GM12878 (cell line): ENCODE measurements around the gene AKAP11. TPM values are rescaled to one million over a fixed set of nuclear protein-coding genes. Genes with fewer than 3 reads are reported as not detected.

Experiments
- ATAC-seq: fragments of 200-7000 bp; cut with Tn5 transposase; 3 replicates; pipeline ENCODE4 v1.9.1; 2020; ENCODE audit warnings: mild to moderate bottlenecking, moderate library complexity
- BruUV-seq: library from RNA; stranded (reverse); fragments of 400-500 nt; replicated peaks from 2 replicates; lab custom pipeline; 2021; lab: Mats Ljungman, UMichigan
- CTCF ChIA-PET: fragments of 300-600 bp; sonication (Branson Sonifier 250); formaldehyde crosslinking; extraction: SDS; loops from one replicate; lab custom pipeline; 2021; ENCODE audit warnings: inconsistent platforms; lab: Yijun Ruan, JAX
- POLR2A ChIA-PET: fragments of 350-600 bp; formaldehyde crosslinking; extraction: SDS; loops from one replicate; lab custom pipeline; 2021; ENCODE audit warnings: inconsistent platforms; lab: Charles Lee
- RAD21 ChIA-PET: fragments of 300-600 bp; sonication (Branson Sonifier 250); formaldehyde crosslinking; loops from one replicate; lab custom pipeline; 2023; ENCODE audit warnings: antibody characterized with exemption; ENCODE audit not compliant: unreplicated experiment; lab: Charles Lee
- SMC1A ChIA-PET: fragments of 300-600 bp; sonication (Branson Sonifier 250); formaldehyde crosslinking; loops from one replicate; lab custom pipeline; 2023; ENCODE audit not compliant: unreplicated experiment, uncharacterized antibody; lab: Charles Lee
- DNase-seq: peaks from one replicate; pipeline ENCODE4 v3.0.0-alpha.2; 2011; ENCODE audit warnings: low read depth, low spot score
- FAIRE-seq: peaks from 3 replicates; lab custom pipeline; 2011; peaks lifted over from hg19 to GRCh38; lab: Jason Lieb, UNC
- H2AFZ ChIP-seq: 2 replicates; pipeline ENCODE4 v1.6.0; 2011; ENCODE audit warnings: low read depth, low read length, control low read depth; ENCODE audit not compliant: control insufficient read depth
- H3K27ac ChIP-seq: 2 replicates; pipeline ENCODE4 v1.5.1; 2011; ENCODE audit warnings: control low read depth; ENCODE audit not compliant: control insufficient read depth, insufficient read depth
- H3K27me3 ChIP-seq, 2 experiments: replicated peaks in 1 of 2; 2 replicates each; pipeline versions ENCODE4 v1.6.0 to v1.6.1; 2011; ENCODE audit warnings: low read length in 1 of 2; ENCODE audit not compliant: control insufficient read depth in 2 of 2, insufficient read depth in 2 of 2
- H3K36me3 ChIP-seq, 2 experiments: 2 replicates each; pipeline ENCODE4 v1.5.1; 2011; ENCODE audit warnings: low read length in 1 of 2; ENCODE audit not compliant: control insufficient read depth in 2 of 2, insufficient read depth in 2 of 2
- H3K4me1 ChIP-seq: 2 replicates; pipeline ENCODE4 v1.6.1; 2011; ENCODE audit warnings: mild to moderate bottlenecking, low read length, moderate library complexity, mixed read lengths; ENCODE audit not compliant: control insufficient read depth, insufficient read depth
- H3K4me2 ChIP-seq: 2 replicates; pipeline ENCODE4 v1.6.0; 2011; ENCODE audit warnings: control low read depth; ENCODE audit not compliant: control insufficient read depth, insufficient read depth
- H3K4me3 ChIP-seq: fragments of 200-600 bp; sonication (generic); 2 replicates; pipeline ENCODE4 v1.5.1; 2016
- H3K79me2 ChIP-seq: 2 replicates; pipeline ENCODE4 v1.6.0; 2011; ENCODE audit warnings: low read length; ENCODE audit not compliant: control insufficient read depth, insufficient read depth
- H3K9ac ChIP-seq: 2 replicates; pipeline ENCODE4 v1.8.0; 2011; ENCODE audit warnings: low read length, control low read depth, mixed read lengths; ENCODE audit not compliant: control insufficient read depth, insufficient read depth
- H3K9me3 ChIP-seq: replicated peaks from 3 replicates; pipeline ENCODE4 v1.5.1; 2011; ENCODE audit warnings: mild to moderate bottlenecking, low read length; ENCODE audit not compliant: control insufficient read depth, insufficient read depth
- H4K20me1 ChIP-seq: 2 replicates; pipeline ENCODE4 v1.6.0; 2011; ENCODE audit not compliant: control insufficient read depth, insufficient read depth
- ATF2 ChIP-seq: IDR thresholded peaks from 2 replicates; pipeline ENCODE4 v1.6.1; 2012; ENCODE audit warnings: low read length, inconsistent platforms
- CREB1 ChIP-seq: IDR thresholded peaks from 2 replicates; pipeline ENCODE4 v1.6.1; 2012; ENCODE audit warnings: low read depth, mild to moderate bottlenecking, inconsistent platforms
- CREM ChIP-seq: IDR thresholded peaks from 2 replicates; pipeline ENCODE4 v1.6.1; 2014; ENCODE audit warnings: antibody characterized with exemption, low read depth
- NFYA ChIP-seq: IDR thresholded peaks from 2 replicates; pipeline ENCODE4 v1.6.1; 2011; ENCODE audit warnings: low read depth, mild to moderate bottlenecking, low read length, improper control_type of control experiment, borderline replicate concordance
- PKNOX1 ChIP-seq: fragments of 450-650 bp; IDR thresholded peaks from 2 replicates; pipeline ENCODE4 v1.6.1; 2016; ENCODE audit warnings: mild to moderate bottlenecking
- PML ChIP-seq: IDR thresholded peaks from 2 replicates; pipeline ENCODE4 v1.6.1; 2012; ENCODE audit warnings: low read length, inconsistent platforms
- RAD21 ChIP-seq: IDR thresholded peaks from 2 replicates; pipeline ENCODE4 v1.6.1; 2011; ENCODE audit warnings: mild to moderate bottlenecking, low read depth, low read length, moderate library complexity; ENCODE audit not compliant: insufficient read depth
- RUNX3 ChIP-seq: IDR thresholded peaks from 2 replicates; pipeline ENCODE4 v1.6.1; 2012; ENCODE audit warnings: low read length, inconsistent platforms
- SMAD1 ChIP-seq: fragments of 450-650 bp; IDR thresholded peaks from 2 replicates; pipeline ENCODE4 v1.6.1; 2018; ENCODE audit warnings: mild to moderate bottlenecking, low read depth; ENCODE audit not compliant: partially characterized antibody
- SMAD5 ChIP-seq: IDR thresholded peaks from 2 replicates; pipeline ENCODE4 v1.6.1; 2016; ENCODE audit warnings: antibody characterized with exemption, low read depth
- STAT1 ChIP-seq: fragments of 450-650 bp; conservative IDR thresholded peaks from 2 replicates; pipeline ENCODE4 v1.6.1; 2014; ENCODE audit warnings: antibody characterized with exemption, mild to moderate bottlenecking
- TCF7 ChIP-seq: IDR thresholded peaks from 2 replicates; pipeline ENCODE4 v1.6.1; 2014; ENCODE audit warnings: antibody characterized with exemption, borderline replicate concordance
- YY1 ChIP-seq: IDR thresholded peaks from 2 replicates; pipeline ENCODE4 v1.6.1; 2011; ENCODE audit warnings: low read depth, mild to moderate bottlenecking, low read length
- ZZZ3 ChIP-seq: IDR thresholded peaks from 2 replicates; pipeline ENCODE4 v1.6.1; 2011; ENCODE audit warnings: low read depth; ENCODE audit not compliant: control insufficient read depth, insufficient read length
- WGBS: methylation state at CpG from one replicate; pipeline ENCODE4 v1.1.6; 2016; ENCODE audit warnings: low lambda C conversion rate; ENCODE audit not compliant: insufficient replicate concordance, insufficient coverage; ENCODE audit errors: missing lambda C conversion rate; 5-methylcytosine and 5-hydroxymethylcytosine counted together
- in situ Hi-C: fragments of 300-500 bp; cut with MboI; formaldehyde crosslinking; loops from 9 replicates; pipeline ENCODE4 v1.14.3; 2018; ENCODE audit warnings: mixed read lengths
- intact Hi-C: fragments of 100-400 bp; cut with micrococcal nuclease; formaldehyde crosslinking; loops from one replicate; pipeline ENCODE4 v1.14.2; 2022; ENCODE audit not compliant: unreplicated experiment
- polyA plus RNA-seq, 11 experiments: library from polyadenylated mRNA; depleted of rRNA in 4 of 11; unstranded in 6 of 11; stranded (reverse) in 5 of 11; fragments of >200 nt; fragmentation: Nextera tagmentation in 4 of 11; fragmentation: Illumina TruSeq in 1 of 11; extraction: Ambion mirVana in 4 of 11; extraction: Trizol in 1 of 11; gene quantifications; 1 replicate in 1 of 11; 2 replicates in 10 of 11; pipeline versions ENCODE4 v1.2.1 to v1.2.3, GENCODE V29; 2011 to 2016; ENCODE audit warnings: inconsistent platforms in 2 of 11, missing spikeins in 2 of 11, low read depth in 1 of 11
- total RNA-seq, 4 experiments: library from RNA; depleted of rRNA in 3 of 4; stranded (reverse); fragments of >200 nt in 3 of 4; fragmentation: Illumina TruSeq in 1 of 4; extraction: Trizol in 1 of 4; gene quantifications; 2 replicates each; pipeline versions ENCODE4 v1.2.1 to v1.2.3, GENCODE V29; 2013 to 2021

Gene AKAP11
- total and polyA plus RNA-seq, 10 of the 15 experiments (the other 5 are each of a cell fraction or from before 2014, with no cell fraction given), result 4.8 to 36.8 (median 17.9) TPM

- TF ChIP-seq PKNOX1, result no peak
- 0 out of 2 replicates have a peak, but pooled peaks have one; percentile 8 for TF ChIP-seq CREB1
- no peak for TF ChIP-seq NFYA
- TF ChIP-seq STAT1, result 0 out of 2 replicates have a peak, but pooled peaks have one; percentile 23
- TF ChIP-seq, all 136 proteins: peak for 25
Observed at GRCh38 chr13:42354241-42355091, 82.5 kb downstream of the AKAP11 start (continued).

GRCh38 chr13:42355092-42355485 is 83.1 kb downstream of the AKAP11 start:
- 0 out of 2 replicates have a peak, but pooled peaks have one; percentile 33 for TF ChIP-seq YY1
- peak; percentile 22; the same call in 1 of the 2 replicates for TF ChIP-seq RAD21
- no peak for TF ChIP-seq SMAD1
- TF ChIP-seq ZZZ3, result no peak
- TF ChIP-seq TCF7, result 0 out of 2 replicates have a peak, but pooled peaks have one; percentile 48
- TF ChIP-seq PML, result peak; percentile 30; the same call in 1 of the 2 replicates
- no peak for TF ChIP-seq ATF2
- peak; percentile 30; the same call in 1 of the 2 replicates for TF ChIP-seq RUNX3
- TF ChIP-seq SMAD5, result 0 out of 2 replicates have a peak, but pooled peaks have one; percentile 37
- TF ChIP-seq CREM, result peak; percentile 47; the same call in 1 of the 2 replicates
- RAD21 ChIA-PET, result interaction anchor here (0.6 to 3.0 kb wide), 12 partner anchors 10 to 142 kb away, joined by 3 to 13 read pairs (median 4); no protein-coding TSS in a partner anchor
- Histone ChIP-seq H3K9me3 (no peaks in the 10 kb centered on the region; the same call in 2 of the 3 replicates), H4K20me1 (no peaks in the 10 kb centered on the region), H3K79me2 (no peaks in the 10 kb centered on the region), H3K4me1 (peaks cover 18% of the 10 kb centered on the region), H3K9ac (peak overlapping the region; percentile 17; the same call in 1 of the 2 replicates), H3K36me3 (no peaks in the 10 kb centered on the region), H3K4me3 (no peak overlapping the region), H3K27ac (peak overlapping the region; percentile 52), H3K27me3 (no peaks in the 10 kb centered on the region), H2AFZ (peak overlapping the region; percentile 29), H3K4me2 (peak overlapping the region; percentile 28; the same call in 1 of the 2 replicates)
- SMC1A ChIA-PET, result interaction anchor here (0.7 to 2.5 kb wide), 15 partner anchors 8 to 142 kb away, joined by 3 to 15 read pairs (median 5); no protein-coding TSS in a partner anchor
- CTCF ChIA-PET, result interaction anchor here (0.7 to 3.2 kb wide), 12 partner anchors 9 to 138 kb away, joined by 3 to 12 read pairs (median 4); no protein-coding TSS in a partner anchor
- no TSS peak for BruUV-seq
- FAIRE-seq (no peak), ATAC-seq (peak; percentile 51), DNase-seq (no peak)
- in situ Hi-C loops (no loop called here), intact Hi-C loops (no loop called here)
- POLR2A ChIA-PET, result interaction anchor here (0.9 to 1.1 kb wide), 4 partner anchors 9 to 28 kb away, joined by 3 to 5 read pairs (median 3); no protein-coding TSS in a partner anchor
- WGBS, result 92% methylated on average over 4 of the region's 4 CpGs
